ENCODE results near the gene SPIB.
"Not testable (repeated sequence)": the region's sequence is repeated elsewhere in the genome, so short reads cannot be mapped to it uniquely, and the experiment has no call there.

The SPIB gene

DNA sequence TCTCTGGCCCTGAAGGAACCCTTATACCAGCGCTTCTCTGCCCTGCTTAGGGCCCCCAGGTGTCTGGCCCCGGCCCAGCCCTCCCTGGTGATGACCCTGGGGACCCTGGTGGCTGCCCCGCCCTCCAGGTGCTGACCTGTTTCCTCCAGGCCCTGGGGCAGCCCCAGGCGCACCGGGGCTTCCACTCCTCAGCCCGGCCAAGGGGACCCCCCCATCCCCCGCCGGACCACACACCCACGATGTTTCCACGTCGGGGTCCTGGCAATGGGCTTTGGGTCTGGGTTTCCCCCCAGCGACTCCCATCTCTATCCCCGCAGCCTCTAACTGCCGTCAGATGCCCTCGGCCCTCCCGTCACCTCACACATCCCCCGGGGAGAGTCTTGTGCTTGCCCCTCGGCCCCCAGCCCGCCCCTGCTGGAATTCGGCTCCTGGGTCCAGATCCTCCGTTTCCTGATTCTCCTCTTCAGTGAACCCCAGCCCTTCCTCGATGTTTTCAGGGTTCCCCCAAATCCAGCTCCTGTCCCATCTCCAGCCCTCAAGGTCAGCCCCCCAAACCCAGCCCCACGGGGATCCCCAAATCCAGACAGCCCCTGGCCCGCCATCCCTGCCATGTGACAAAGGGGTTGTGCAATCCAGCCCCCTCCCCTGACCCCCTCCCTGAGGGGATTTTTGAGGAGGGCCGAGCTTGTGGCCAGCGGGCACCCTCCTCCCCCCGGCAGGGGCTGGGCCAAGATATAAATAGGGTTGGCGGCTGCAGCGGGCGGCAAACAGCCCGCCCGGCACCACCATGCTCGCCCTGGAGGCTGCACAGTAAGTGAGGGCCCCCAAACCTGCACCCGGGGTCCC is at the start of gene SPIB:
TSS of gene SPIB (plus strand) at position 763 of the 846 bp plus-strand sequence. CDS start at position 788, 25 bp downstream.
- no peak for DNase-seq

DNA sequence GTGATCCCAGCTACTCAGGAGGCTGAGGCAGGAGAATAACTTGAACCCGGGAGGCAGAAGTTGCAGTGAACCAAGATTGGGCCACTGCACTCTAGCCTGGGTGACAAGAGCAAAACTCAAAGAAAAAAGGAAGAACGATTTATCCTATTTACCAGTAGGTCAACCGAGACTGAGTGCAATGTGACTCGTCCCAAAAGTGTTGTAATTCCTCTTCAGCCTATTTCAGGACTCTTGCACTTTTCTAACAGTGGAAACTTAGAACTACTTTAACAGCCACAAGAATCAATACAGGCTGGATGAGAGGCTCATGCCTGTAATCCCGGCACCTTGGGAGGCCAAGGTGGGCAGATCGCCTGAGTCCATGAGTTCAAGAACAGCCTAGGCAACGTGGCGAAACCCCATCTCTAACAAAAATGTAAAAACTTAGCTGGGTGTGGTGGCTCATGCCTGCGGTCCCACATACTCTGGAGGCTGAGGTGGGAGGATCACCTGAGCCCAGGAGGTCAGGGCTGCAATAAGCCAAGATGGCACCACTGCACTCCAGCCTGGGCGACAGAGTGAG is 46.7 kb upstream of the SPIB start:
- no peak for DNase-seq

- peak; percentile 97 for DNase-seq
These were observed 42.3 kb upstream of the SPIB start, which contains the start of gene NR1H2 for GRCh38 chr19:50376166-50377050. Gene NR1H2 (plus strand): TSS chr19:50376457. CDS start chr19:50377606, 1,149 bp downstream.

DNA sequence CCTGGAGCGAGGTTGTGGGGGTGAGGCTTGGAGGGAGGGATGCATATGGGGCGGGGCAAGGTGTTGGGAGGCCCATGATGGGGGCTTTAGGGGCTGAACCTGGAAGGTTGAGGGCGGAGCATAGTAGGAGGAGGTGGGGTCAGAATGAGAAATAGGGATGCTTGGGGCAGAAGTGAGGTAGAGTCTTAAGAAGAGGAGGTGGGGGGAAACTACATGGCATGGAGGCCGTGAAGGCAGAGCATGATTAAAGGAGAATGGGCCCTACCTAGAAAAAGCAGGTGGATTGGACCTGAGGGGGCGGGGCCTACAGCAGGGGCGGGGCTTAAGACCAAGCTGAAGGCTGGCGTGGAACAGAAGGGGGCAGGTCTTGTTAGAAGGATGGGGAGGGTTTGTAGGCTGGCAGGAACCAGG is 41.7 kb upstream of the SPIB start:
- DNase-seq: no peak

DNA sequence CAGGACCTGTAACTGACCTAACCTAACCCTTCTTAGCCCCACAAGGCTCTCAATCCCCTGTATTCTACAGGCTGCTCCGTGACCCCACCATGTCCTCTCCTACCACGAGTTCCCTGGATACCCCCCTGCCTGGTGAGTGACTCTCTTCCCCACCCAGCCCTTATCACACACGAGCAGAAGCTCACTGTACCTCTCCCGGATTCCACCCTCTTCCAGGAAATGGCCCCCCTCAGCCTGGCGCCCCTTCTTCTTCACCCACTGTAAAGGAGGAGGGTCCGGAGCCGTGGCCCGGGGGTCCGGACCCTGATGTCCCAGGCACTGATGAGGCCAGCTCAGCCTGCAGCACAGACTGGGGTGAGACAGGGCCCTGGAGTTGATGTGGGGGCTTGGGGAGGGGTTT is 41.2 kb upstream of the SPIB start:
- DNase-seq: no peak

GRCh38 chr19:50378169-50378862 is 40.4 kb upstream of the SPIB start:
- no peak for DNase-seq

- no peak for DNase-seq
These were observed 39.9 kb upstream of the SPIB start for GRCh38 chr19:50378863-50379236.

- DNase-seq: no peak
These were observed 39.1 kb upstream of the SPIB start for GRCh38 chr19:50379602-50380001.

- DNase-seq: no peak
These were observed 38.6 kb upstream of the SPIB start for GRCh38 chr19:50380137-50380536.

GRCh38 chr19:50380751-50381151 is 38.0 kb upstream of the SPIB start:
- no peak for DNase-seq

GRCh38 chr19:50381881-50382729 is 36.6 kb upstream of the SPIB start:
- DNase-seq: no peak

GRCh38 chr19:50383001-50383851 is 35.5 kb upstream of the SPIB start:
- DNase-seq: no peak

DNA sequence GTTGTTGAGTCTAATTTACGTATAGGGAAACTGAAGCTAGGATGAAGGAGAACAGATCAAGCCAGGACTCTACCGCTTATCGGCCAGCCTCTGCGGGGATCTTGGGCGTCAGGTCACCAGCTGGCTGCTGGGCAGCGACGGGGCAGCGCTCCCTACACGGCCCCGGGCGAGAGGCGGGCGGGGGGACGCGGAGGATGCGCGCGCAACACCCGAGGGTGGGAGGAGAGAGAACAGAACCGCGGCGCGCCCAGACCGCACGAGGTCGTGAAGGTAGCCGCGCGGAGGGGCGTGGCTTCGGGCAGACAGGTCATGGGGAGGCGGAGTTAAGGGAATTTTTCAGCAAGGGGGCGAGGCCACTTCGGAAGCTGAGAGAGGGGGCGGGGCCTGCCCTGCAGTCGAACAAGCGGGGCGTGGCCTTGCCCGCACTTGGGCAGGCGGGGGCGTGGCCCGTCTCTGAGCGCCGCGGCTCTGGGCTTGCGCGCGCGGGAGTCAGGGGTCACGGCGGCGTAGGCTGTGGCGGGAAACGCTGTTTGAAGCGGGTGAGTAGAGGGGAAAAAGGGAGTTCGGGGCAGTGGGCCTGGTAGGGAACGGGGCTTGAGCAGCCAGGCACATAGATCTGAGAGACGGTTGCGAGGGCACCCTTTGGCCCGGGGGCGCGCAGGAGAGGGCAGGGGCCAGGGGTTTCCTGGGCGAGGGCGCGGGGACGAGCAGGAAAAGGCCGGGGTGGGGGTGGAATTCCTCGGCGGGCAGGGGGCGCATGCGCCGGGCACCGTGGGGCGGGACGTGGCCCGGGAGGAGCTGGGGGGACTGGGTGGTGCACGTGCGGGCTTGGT is 34.7 kb upstream of the SPIB start, which contains the start of gene POLD1:
TSS of gene POLD1 (plus strand) at position 496 of the 833 bp plus-strand sequence. CDS start 14,505 bp downstream, outside the sequence.
- peak; percentile 99 for DNase-seq

DNA sequence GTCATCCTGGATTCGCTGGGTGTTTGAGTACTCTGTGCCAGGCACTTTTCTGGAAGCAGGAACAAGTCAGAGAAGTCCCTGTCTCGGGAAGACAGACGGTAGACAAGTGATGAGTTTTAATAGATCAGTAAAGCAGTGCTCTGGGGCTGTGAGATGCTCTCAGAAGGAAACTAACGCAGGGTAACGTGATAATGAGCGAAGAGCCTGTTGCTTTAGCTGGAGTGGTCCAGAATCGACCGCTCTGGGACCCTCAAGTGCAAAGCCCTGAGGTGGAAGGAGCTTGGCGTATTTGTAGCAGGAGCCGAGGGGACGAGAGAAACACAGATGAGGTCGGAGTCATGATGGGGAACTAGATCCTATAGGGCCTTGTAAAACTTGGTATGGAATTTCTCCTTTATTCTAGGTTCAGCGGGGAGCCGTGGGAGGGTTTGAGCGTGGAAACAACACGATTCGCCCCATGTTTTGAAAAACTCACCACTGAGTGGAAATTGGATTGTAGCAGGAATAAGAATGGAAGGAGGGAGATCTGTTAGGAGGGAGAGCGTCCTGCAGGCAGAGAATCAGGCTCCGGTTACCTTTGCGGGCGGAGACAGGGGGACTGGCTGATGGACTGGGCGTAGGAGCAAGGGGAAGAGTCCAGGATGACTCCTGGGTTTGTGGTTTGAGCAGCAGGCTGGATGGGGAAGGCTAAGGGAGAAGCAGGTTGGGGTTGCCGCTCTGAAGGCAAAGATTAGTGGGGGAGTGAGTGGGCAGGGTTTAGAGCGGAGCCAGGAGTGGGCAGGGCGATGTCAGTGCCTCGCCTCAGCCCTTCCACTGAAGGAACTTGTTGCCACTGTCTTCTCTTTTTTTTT is 33.8 kb upstream of the SPIB start:
- peak; percentile 40 for DNase-seq

DNA sequence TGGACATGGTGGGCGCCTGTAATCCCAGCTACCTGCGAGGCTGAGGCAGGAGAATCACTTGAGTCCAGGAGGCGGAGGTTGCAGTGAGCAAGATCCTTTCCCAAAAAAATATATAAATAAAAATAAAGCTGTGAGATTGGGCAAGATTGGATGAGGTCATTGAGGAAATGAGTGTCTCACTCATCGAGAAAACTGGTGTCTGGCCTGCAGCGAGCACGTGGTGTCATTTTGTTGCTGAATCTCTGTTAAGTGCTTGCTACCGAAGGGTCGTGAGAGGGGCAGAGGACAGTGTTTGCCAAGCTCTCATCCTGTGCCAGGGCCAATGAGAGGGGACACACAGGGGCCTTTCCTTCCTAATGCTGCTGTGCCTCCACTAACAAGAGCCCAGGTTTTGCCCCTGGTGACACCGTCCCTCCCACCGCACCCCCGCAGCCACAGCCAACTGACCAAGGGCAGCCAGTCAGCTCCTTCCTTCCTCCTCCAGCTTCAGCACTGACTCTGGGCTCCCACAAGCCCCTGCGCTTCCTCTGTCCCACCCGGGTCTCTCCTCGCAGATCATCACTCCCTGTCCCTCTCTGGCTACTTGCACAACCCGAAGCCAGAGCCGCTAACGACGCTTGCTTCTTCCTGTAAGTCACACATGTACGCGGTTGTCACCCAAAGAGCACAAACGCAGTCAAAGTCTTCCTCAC is 31.4 kb upstream of the SPIB start:
- no peak for DNase-seq

DNA sequence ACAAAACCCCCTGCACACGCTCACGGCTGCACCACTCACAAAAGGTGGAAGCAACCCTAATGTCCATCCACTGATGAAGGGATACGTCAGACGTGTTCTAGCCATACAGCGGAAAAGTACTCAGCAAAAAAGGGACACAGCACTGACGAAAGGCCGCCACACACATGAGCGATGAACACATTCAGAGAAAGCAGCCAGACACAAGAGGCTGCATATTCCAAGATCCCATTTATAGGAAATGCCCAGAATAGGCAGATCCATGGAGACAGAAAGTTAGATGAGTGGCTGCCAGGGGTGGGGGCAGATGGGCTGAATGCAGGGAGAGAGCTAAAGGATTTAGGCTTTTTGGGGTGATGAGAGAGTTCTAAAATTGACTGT is 30.9 kb upstream of the SPIB start:
- no peak for DNase-seq

DNA sequence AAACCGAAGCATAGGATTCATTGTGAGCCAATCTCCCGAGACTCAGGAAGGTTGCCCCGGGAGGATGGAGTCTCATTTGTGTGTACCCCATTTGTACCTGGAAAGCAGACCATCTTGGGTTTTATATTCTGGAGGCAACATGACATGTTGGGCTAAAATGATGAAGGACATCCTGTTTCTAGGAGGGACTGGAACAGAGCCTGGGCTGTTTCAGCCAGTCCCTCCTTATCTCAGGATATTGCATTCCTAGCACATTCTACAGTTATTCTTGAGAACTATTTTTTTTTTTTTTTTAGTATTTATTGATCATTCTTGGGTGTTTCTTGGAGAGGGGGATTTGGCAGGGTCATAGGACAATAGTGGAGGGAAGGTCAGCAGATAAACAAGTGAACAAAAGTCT is 28.4 kb upstream of the SPIB start:
- not testable (repeated sequence) for DNase-seq

GRCh38 chr19:50390952-50391351 is 27.8 kb upstream of the SPIB start:
- DNase-seq: not testable (repeated sequence)
